HG03439 (cell line): Measurements from ENCODE around the gene TMEM14C.

ENCODE experiments used
- ATAC-seq: cut with Tn5 transposase; IDR thresholded peaks from one replicate; pipeline ENCODE4 v1.9.1; 2021; ENCODE audit warnings: mild to moderate bottlenecking, moderate library complexity; ENCODE audit not compliant: unreplicated experiment

Gene TMEM14C

DNA sequence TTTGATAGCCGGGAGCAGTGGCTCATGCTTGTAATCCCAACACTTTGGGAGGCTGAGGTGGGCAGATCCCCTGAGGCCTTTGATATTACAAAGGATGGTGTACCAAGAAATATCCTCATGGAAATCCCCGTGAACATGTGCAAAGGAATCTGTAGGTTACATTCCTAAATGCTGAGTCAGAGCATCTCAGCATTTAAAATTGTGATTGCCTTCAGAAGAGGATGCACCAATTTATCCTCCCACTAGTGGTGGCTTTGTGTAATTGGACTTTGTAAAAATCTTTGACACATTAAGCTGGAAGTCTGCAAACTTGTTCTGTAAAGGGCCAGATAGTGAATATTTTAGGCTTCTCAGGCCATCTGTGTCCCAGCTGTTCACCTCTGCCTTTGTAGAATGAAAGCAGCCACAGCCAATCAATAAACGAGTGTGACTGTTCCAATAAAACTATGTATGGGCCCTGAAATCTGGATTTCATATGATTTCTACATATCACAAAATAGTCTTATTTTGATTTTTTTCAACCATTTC lies 36.5 kb downstream of the TMEM14C start:
- ATAC-seq = no peak

- no peak for ATAC-seq
Observed at GRCh38 chr6:10759884-10760329, 37.0 kb downstream of the TMEM14C start.

GRCh38 chr6:10763006-10763405 lies 40.1 kb downstream of the TMEM14C start:
- ATAC-seq = no peak

- ATAC-seq = no peak
Observed at GRCh38 chr6:10769419-10769818, 46.5 kb downstream of the TMEM14C start.

DNA sequence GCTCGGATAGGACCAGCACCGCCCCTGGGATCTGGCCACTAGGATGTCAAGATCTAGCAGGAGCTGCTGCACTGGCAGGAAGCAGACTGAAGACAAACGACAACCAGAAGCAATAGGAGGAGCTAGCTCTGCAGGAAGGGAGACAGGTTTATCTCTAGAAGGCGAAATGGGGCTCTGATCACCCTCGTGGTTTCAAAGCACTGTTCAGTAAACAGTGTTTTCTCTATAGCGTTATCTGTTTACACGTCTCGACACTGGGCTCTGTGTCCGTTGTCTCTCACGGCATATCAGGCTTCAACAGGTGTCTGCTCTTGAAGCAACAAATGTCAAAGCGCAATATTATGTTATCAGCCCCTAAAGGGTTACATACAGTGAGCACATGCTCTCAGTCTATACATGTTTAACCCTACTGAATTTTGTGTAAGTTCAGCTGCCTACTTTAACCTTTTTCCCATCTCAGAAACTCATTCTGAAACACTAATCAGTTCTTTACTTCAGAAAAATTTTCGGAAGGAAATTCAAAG lies 48.6 kb downstream of the TMEM14C start:
- ATAC-seq = no peak

DNA sequence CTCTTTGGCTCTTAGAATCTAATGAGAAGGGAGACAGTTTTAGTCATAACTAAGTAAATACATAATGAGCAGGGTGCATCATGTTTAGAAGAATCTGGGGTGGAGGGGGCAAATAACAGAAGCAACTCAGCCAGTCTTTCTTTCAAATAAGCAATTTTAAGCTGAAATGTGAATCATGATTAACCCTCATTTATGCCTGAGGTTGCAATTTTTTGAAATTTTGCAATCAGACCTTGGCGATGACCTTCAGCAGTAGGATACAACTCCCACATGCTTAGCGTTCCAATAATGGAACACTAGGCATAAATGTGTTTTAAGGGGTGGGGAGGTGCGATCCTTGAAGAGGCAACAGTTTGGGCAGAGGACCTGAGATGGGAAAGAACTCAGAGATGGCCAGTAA lies 55.4 kb downstream of the TMEM14C start:
- ATAC-seq = no peak

DNA sequence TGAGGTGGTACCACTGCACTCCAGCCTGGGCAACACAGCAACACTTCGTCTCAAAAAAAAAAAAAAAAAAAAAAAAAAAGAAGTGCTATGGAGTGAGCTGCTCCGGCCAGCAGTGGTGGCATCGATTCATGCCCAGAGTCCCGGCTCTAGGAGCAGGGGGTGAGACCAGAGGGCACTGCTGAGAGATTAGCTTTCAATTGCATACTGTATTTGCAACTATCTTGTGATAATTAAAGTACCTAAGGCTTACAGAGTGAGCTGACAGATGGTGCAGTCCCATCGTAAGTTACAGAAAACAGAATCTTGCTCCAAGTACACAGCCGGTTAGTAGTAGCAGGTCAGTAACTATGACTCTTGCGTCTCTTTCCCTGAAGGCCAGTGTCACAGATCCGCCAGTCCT lies 56.2 kb downstream of the TMEM14C start:
- no peak for ATAC-seq
